Stimulated activated CD4-positive, alpha-beta T cell treated with anti-CD3 and anti-CD28 coated beads, TNF-alpha, amount 100 ng/mL, for 1 hour (primary cell): Measurements from ENCODE around the gene SERPIND1.
"Not testable (repeated sequence)": the region's sequence is repeated elsewhere in the genome, so short reads cannot be mapped to it uniquely, and the experiment has no call there.

Experiments
- DNase-seq, 3 donors: peaks; one replicate each; pipeline ENCODE4 v3.0.0-alpha.2; 2020; ENCODE audit warnings: low read depth in 3 of 3, low spot score in 1 of 3

The SERPIND1 gene

GRCh38 chr22:20773793-20774212, at the start of gene SERPIND1:
SERPIND1 (plus strand) TSS chr22:20774113; CDS start chr22:20779313, 5,200 bp downstream.
- DNase-seq: no peak

GRCh38 chr22:20724676-20725454, 49.0 kb upstream of the SERPIND1 start:
- no peak for DNase-seq

- DNase-seq: no peak
Observed at GRCh38 chr22:20725987-20726558, 47.8 kb upstream of the SERPIND1 start.

- DNase-seq: no peak
Observed at GRCh38 chr22:20727118-20728015, 46.5 kb upstream of the SERPIND1 start.

GRCh38 chr22:20728523-20729190, 45.3 kb upstream of the SERPIND1 start:
- no peak for DNase-seq

GRCh38 chr22:20729194-20729593, 44.7 kb upstream of the SERPIND1 start:
- no peak for DNase-seq

GRCh38 chr22:20732431-20732830, 41.5 kb upstream of the SERPIND1 start:
- DNase-seq: not testable (repeated sequence)

GRCh38 chr22:20735356-20736162, 38.4 kb upstream of the SERPIND1 start:
- not testable (repeated sequence) for DNase-seq

- DNase-seq: not testable (repeated sequence)
Observed at GRCh38 chr22:20736891-20737290, 37.0 kb upstream of the SERPIND1 start.

GRCh38 chr22:20738394-20739089, 35.4 kb upstream of the SERPIND1 start:
- no peak for DNase-seq

- no peak for DNase-seq
Observed at GRCh38 chr22:20740222-20740951, 33.5 kb upstream of the SERPIND1 start.

GRCh38 chr22:20741008-20741633, 32.8 kb upstream of the SERPIND1 start:
- no peak for DNase-seq

- no peak for DNase-seq
Observed at GRCh38 chr22:20741634-20742581, 32.0 kb upstream of the SERPIND1 start.

- no peak for DNase-seq
Observed at GRCh38 chr22:20742764-20743163, 31.1 kb upstream of the SERPIND1 start.

- no peak for DNase-seq
Observed at GRCh38 chr22:20744456-20744855, 29.5 kb upstream of the SERPIND1 start.

GRCh38 chr22:20745119-20745518, 28.8 kb upstream of the SERPIND1 start:
- DNase-seq: no peak

GRCh38 chr22:20746431-20747189, 27.3 kb upstream of the SERPIND1 start:
- DNase-seq: no peak
